ENCODE data around the gene CRTAC1. TPM values are rescaled to one million over a fixed set of nuclear protein-coding genes. Genes with fewer than 3 reads are reported as not detected.

Gene CRTAC1
- polyA plus RNA-seq, 2 of the 4 experiments (the other 2 are of a cell fraction), result 0.32 to 0.39 TPM

DNA sequence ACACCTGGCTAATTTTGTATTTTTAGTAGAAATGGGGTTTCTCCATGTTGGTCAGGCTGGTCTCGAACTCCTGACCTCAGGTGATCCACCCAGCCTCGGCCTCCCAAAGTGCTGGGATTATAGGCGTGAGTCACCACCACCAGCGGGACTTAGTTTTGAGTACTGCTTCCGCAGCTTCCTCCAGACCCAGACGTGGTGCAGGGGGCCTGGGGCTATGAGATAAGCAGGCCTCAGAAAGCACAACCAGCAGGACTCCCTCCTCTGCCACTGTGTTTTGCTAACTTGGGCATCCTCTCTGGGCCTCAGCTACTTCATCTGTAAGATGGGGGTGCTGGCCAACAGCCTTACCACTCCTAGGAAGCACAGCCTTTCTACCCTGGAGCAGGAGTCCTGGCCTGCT is 143.0 kb downstream of the CRTAC1 start:
- TF ChIP-seq EHMT2 (IDR thresholded peaks at IDR 0.05; ENCODE audit: low read depth) (no peak), FOSB (CRISPR knock-in tag; IDR thresholded peaks at IDR 0.05) (no peak), HOXB5 (CRISPR knock-in tag; IDR thresholded peaks at IDR 0.05) (no peak)
- H3K9me3 ChIP-seq, result no peaks in the 10 kb centered on the region
- CTCF ChIA-PET, result interaction anchor here (2.2 to 11.8 kb wide), 4 partner anchors 16 to 154 kb away, joined by 9 to 134 read pairs (median 18); no protein-coding TSS in a partner anchor
- FAIRE-seq (no peak), ATAC-seq (no peak), DNase-seq (ENCODE audit: low read depth in 1 of 2, low spot score in 1 of 2) (no peak)
- POLR2A ChIA-PET, result interaction anchor here (0.6 kb wide), 1 partner anchor 361 kb away, joined by 5 read pairs; no protein-coding TSS in a partner anchor
- H3K27ac ChIP-seq, result peak overlapping the region; percentile 95 to 97
- H3K4me3 ChIP-seq, result no peak overlapping the region
- peaks cover 54% of the 10 kb centered on the region for H3K4me1 ChIP-seq
- 53% methylated on average over 2 of the region's 6 CpGs for WGBS (ENCODE audit: missing lambda C conversion rate)
- H3K4me2 ChIP-seq, result no peak overlapping the region

DNA sequence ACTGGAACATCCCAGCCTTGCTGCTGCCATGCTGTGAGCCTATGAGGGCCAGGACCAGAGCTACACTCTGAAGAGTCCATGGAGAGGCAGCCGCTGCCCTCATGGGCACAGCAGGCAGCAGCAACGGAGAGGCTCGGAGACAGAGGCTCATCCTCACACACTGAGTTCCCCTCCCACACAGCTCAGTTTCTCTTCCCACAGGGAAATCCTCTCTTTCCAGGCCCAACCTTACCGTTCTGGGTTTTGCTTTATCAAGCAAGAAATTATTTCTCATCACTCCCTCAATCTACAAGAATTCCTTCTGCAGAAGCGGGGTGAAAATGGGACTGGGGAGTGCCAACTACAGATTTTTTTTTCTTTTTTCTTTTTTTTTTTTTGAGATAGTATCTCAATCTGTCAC is 144.1 kb downstream of the CRTAC1 start:
- H3K4me1 ChIP-seq, result peaks cover 65% of the 10 kb centered on the region
- WGBS (ENCODE audit: missing lambda C conversion rate), result 89% methylated on average over 5 of the region's 5 CpGs
- no peak overlapping the region for H3K4me2 ChIP-seq
- ChIA-PET CTCF (interaction anchor here (1.0 to 11.8 kb wide), 4 partner anchors 10 to 94 kb away, joined by 3 to 134 read pairs (median 10); no protein-coding TSS in a partner anchor), POLR2A (no interaction called here)
- DNase-seq (ENCODE audit: low read depth in 1 of 2, low spot score in 1 of 2), result no peak
- H3K4me3 ChIP-seq, result no peak overlapping the region
- FAIRE-seq, result no peak
- H3K9me3 ChIP-seq, result no peaks in the 10 kb centered on the region
- peak overlapping the region; percentile 32 to 97; a peak in 5 of 6 replicates for H3K27ac ChIP-seq
- ATAC-seq, result no peak
- TF ChIP-seq ZC3H11A (IDR thresholded peaks at IDR 0.05) (no peak), CEBPB (IDR thresholded peaks at IDR 0.05) (no peak), MYC (IDR thresholded peaks at IDR 0.05; ENCODE audit: borderline replicate concordance, low read length) (no peak), NFE2L2 (conservative IDR thresholded peaks at IDR 0.05; ENCODE audit: low read length) (no peak), KDM1A (IDR thresholded peaks at IDR 0.05; ENCODE audit: low read depth) (no peak), TP53 (CRISPR knock-in tag; IDR thresholded peaks at IDR 0.05) (no peak), KDM5A (IDR thresholded peaks at IDR 0.05) (no peak), RCOR1 (IDR thresholded peaks at IDR 0.05; ENCODE audit: low read depth, low read length) (no peak), FOXS1 (CRISPR knock-in tag; IDR thresholded peaks at IDR 0.05) (no peak), ESRRA (IDR thresholded peaks at IDR 0.05; ENCODE audit: borderline replicate concordance, low read length) (no peak)
- TF ChIP-seq, protein P1, sequence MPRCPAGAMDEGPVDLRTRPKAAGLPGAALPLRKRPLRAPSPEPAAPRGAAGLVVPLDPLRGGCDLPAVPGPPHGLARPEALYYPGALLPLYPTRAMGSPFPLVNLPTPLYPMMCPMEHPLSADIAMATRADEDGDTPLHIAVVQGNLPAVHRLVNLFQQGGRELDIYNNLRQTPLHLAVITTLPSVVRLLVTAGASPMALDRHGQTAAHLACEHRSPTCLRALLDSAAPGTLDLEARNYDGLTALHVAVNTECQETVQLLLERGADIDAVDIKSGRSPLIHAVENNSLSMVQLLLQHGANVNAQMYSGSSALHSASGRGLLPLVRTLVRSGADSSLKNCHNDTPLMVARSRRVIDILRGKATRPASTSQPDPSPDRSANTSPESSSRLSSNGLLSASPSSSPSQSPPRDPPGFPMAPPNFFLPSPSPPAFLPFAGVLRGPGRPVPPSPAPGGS (IDR thresholded peaks at IDR 0.05), result no peak
- TF ChIP-seq, protein P2, sequence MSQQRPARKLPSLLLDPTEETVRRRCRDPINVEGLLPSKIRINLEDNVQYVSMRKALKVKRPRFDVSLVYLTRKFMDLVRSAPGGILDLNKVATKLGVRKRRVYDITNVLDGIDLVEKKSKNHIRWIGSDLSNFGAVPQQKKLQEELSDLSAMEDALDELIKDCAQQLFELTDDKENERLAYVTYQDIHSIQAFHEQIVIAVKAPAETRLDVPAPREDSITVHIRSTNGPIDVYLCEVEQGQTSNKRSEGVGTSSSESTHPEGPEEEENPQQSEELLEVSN (IDR thresholded peaks at IDR 0.05; ENCODE audit: borderline replicate concordance, low read depth), result no peak
- TF ChIP-seq, protein P3, sequence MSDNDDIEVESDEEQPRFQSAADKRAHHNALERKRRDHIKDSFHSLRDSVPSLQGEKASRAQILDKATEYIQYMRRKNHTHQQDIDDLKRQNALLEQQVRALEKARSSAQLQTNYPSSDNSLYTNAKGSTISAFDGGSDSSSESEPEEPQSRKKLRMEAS (IDR thresholded peaks at IDR 0.05), result no peak

DNA sequence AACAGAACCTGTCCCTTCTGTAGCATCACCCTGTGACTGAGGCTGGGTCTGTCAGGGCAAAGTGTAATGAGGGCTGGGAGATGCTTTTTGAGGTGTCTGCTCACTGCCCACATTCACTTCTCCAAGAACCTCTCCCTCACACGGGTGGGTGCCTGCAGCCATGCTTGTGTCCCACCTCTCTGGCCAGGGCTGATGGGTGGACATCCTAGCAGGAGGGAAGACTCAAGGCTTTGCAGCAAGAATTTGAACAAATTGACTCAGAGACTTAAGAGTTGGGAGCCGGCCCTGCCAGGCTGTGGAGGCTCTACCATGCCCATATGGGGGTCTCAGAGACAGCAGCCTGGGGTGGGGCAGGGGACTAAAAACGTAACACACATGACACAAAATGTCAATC is 147.3 kb downstream of the CRTAC1 start:
- ChIA-PET POLR2A (no interaction called here), CTCF (interaction anchor here (1.0 to 11.8 kb wide), 5 partner anchors 12 to 158 kb away, joined by 3 to 134 read pairs (median 5); no protein-coding TSS in a partner anchor)
- peak overlapping the region; percentile 58 for H3K4me2 ChIP-seq
- H3K9me3 ChIP-seq, result no peaks in the 10 kb centered on the region
- H3K27ac ChIP-seq, result peak overlapping the region; percentile 44 to 80
- FAIRE-seq (no peak), DNase-seq (ENCODE audit: low read depth in 1 of 2, low spot score in 1 of 2) (no peak), ATAC-seq (peak in 1 of 2 experiments; percentile 6; a peak in 3 of 6 replicates)
- H3K4me3 ChIP-seq, result no peak overlapping the region
- TF ChIP-seq HOXB5 (CRISPR knock-in tag; IDR thresholded peaks at IDR 0.05) (no peak), CBX8 (IDR thresholded peaks at IDR 0.05) (no peak), CHD4 (IDR thresholded peaks at IDR 0.05; ENCODE audit: borderline replicate concordance) (no peak), ZC3H11A (IDR thresholded peaks at IDR 0.05) (no peak), RAD21 (conservative IDR thresholded peaks at IDR 0.05 in 1 of 2, IDR thresholded peaks at IDR 0.05 in 1 of 2) (no peak), HOXA7 (CRISPR knock-in tag; IDR thresholded peaks at IDR 0.05) (no peak), TFCP2L1 (CRISPR knock-in tag; IDR thresholded peaks at IDR 0.05) (no peak), FOSB (CRISPR knock-in tag; IDR thresholded peaks at IDR 0.05) (no peak), FOXS1 (CRISPR knock-in tag; IDR thresholded peaks at IDR 0.05) (no peak), SMC3 (IDR thresholded peaks at IDR 0.05) (no peak), ZNF302 (CRISPR knock-in tag; IDR thresholded peaks at IDR 0.05) (no peak), MAFK (IDR thresholded peaks at IDR 0.05; ENCODE audit: partially characterized antibody) (no peak), RCOR1 (IDR thresholded peaks at IDR 0.05; ENCODE audit: low read depth, low read length) (no peak)
- TF ChIP-seq, protein P4, sequence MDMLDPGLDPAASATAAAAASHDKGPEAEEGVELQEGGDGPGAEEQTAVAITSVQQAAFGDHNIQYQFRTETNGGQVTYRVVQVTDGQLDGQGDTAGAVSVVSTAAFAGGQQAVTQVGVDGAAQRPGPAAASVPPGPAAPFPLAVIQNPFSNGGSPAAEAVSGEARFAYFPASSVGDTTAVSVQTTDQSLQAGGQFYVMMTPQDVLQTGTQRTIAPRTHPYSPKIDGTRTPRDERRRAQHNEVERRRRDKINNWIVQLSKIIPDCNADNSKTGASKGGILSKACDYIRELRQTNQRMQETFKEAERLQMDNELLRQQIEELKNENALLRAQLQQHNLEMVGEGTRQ (IDR thresholded peaks at IDR 0.05), result no peak
- 39% methylated on average over 3 of the region's 3 CpGs for WGBS (ENCODE audit: missing lambda C conversion rate)
- H3K4me1 ChIP-seq, result peaks cover 48% of the 10 kb centered on the region

Data from A549 (cell line).